Right ventricle myocardium superior (tissue), 1 donor: ENCODE results near the gene CD300LF. TPM values are rescaled to one million over a fixed set of nuclear protein-coding genes. Genes with fewer than 3 reads are reported as not detected.

Experiments
- ATAC-seq: fragments of 200-7000 bp; cut with Tn5 transposase; one replicate; pipeline ENCODE4 v1.9.1; 2020; ENCODE audit warnings: mild to moderate bottlenecking; ENCODE audit not compliant: poor library complexity
- DNase-seq: peaks from one replicate; pipeline ENCODE4 v3.0.0-alpha.2; 2020
- intact Hi-C: fragments of 100-400 bp; cut with DNase I; formaldehyde crosslinking; loops from one replicate; pipeline ENCODE4 v1.11.2; 2022
- total RNA-seq: library from RNA; stranded (reverse); fragmentation: NEBNext Ultra II Directional; extraction: Animal tissue kit (Norgen Biotek cat#: 25700); gene quantifications from one replicate; pipeline ENCODE4 v1.2.1, GENCODE V29; 2021
- donor health status: DM: no; HTN: yes; CAD: no; lungs with severe emphysema.

Gene CD300LF
- total RNA-seq, 1 donor from 2014 or later, result not detected

DNA sequence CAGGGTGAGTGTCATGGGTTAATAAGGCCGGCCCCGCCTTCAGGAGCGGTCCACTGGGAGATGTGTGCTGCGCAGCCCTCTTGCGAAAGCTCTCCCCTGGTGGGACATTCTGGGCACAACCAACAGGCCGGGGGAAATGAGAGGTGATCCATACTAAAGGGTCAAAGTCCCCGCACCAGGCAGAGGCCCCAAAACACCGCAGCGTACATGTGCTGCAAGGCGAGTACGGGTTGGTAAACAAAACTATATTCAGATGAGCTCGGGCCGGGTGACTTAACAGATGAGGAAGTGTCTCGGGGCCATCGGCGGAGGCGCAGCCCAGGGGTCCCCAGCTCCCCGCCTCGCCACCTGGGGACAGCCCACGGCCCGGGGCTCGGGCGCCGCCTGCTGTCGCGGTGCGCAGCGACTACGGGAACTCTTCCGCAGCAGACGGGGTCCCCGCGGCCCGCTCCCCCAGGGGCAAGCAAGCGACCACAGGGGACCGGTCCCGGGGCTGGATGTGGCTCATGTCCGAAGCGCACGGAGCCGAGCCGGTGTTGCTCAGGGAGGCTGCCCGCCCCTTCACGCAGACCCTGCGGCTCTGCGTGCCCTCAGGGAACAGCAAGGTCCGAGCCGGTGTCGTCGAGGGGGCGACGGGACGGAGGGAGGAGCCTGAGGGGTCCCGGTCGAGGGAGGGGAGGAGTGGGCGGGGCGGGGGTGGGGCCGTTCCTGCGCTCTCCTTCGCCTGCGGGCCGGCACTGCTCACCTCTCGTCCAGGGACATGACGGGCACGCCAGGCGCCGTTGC lies 24.0 kb upstream of the CD300LF start, which contains the start of gene RAB37:
TSS of gene RAB37 (plus strand) at position 744 of the 786 bp plus-strand sequence. CDS start at position 761, 17 bp downstream.
- intact Hi-C loops, result loop anchor here (10.0 kb wide), 1 partner anchor 82 kb away; no protein-coding TSS in a partner anchor
- peak; percentile 78 for DNase-seq
- ATAC-seq, result peak; percentile 81

DNA sequence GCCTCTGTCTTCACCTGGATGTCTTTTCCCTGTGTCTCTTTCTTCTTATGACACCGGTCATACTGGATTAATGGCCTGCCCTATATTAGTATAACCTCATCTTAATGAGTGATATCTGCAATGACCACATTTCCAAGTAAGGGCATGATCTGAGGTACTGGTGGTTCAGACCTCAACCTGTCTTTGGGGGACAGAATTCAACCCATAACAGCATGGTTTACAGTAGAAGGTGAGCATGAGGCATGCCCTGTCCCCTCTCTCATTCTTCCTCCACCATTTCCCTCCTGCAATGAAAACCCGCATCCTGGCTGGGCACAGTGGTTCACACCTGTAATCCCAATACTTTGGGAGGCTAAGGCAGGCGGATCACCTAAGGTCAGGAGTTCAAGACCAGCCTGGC lies 21.5 kb upstream of the CD300LF start:
- intact Hi-C loops, result loop anchor here (10.0 kb wide), 1 partner anchor 79 kb away; no protein-coding TSS in a partner anchor
- ATAC-seq, result no peak
- DNase-seq, result no peak

DNA sequence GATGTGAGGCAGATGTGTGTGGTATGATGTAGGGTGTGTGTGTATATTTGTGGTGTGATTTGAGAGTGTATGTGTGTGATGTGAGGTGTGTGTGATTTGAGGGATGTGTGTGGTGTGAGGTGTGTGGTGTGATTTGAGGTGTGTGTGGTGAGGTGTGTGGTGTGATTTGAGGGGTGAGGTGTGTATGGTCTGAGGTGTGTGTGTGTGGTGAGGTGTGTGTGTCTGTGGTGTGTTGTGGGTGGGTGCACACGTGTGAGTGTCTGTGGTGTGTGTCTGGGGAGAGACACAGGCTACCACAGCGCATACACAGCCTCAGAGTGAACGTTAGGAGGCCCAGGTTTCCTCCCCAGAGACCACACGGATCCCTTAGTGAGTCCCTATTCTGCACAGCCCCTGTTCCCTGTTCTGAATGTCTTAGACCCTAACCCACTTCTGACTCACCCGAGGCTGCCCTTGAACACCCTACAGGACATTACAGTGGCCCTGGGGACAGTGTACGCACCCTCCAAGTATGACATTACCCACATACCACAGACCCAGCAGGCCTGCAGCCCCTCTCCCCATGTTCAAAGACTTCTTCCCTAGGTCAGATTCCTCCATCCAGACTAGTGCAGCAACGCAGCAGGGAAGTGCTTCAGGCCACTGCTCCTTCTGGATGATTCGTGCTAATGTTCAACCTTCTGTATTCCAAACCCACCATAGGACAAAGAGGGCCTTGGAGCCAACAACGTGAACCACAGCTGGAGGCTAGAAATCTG lies 20.8 kb upstream of the CD300LF start:
- intact Hi-C loops, result loop anchor here (10.0 kb wide), 1 partner anchor 79 kb away; no protein-coding TSS in a partner anchor
- DNase-seq (no peak), ATAC-seq (no peak)

- ATAC-seq (no peak), DNase-seq (no peak)
- intact Hi-C loops, result loop anchor here (10.0 kb wide), 1 partner anchor 77 kb away; no protein-coding TSS in a partner anchor
Observed at GRCh38 chr17:74732042-74732867, 19.5 kb upstream of the CD300LF start.

GRCh38 chr17:74731347-74731605 lies 18.6 kb upstream of the CD300LF start:
- intact Hi-C loops, result loop anchor here (10.0 kb wide), 1 partner anchor 76 kb away; no protein-coding TSS in a partner anchor
- ATAC-seq, result no peak

GRCh38 chr17:74730491-74731346 lies 18.0 kb upstream of the CD300LF start:
- intact Hi-C loops, result loop anchor here (10.0 kb wide), 1 partner anchor 76 kb away; no protein-coding TSS in a partner anchor
- peak; percentile 25 for ATAC-seq
- no peak for DNase-seq

More at GRCh38 chr17:74731347-74731605, 18.6 kb upstream of the CD300LF start:
- no peak for DNase-seq

- intact Hi-C loops, result loop anchor here (10.0 kb wide), 1 partner anchor 75 kb away; no protein-coding TSS in a partner anchor
- ATAC-seq (no peak), DNase-seq (no peak)
Observed at GRCh38 chr17:74729866-74730265, 17.1 kb upstream of the CD300LF start.

DNA sequence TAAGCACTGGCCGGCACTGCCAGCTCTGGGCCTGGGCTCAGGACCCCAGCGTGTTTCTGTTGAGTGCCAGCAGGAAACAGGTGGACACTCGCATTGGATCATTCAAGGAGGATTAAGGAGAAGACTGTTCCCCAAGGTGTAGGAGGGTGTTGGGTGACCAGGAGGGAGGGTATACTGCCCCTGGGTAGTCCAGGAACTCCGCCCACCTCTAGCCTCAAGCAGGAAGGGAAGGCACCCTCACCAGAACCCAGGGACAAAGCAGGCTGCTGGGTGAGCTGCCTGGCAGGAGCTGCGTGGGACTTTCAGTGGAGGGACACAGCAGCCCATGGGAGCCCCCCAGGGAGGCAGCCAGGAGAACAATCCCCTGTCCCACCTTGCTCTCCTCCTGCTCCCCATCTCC lies 16.6 kb upstream of the CD300LF start:
- DNase-seq (no peak), ATAC-seq (no peak)
- intact Hi-C loops, result no loop called here

DNA sequence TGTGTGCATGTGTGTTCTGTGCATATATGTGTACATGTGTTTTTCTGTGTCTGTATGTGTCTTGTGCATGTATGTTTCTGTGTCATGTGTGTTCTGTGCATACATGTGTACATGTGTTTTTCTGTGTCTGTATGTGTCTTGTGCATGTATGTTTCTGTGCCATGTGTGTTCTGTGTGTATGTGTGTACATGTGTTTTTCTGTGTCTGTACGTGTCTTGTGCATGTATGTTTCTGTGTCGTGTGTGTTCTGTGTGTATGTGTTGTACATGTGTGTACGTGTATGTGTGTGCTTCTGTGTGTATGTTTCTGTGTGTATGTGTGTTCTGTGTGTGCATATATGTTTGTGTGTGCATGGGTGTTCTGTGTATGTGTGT lies 16.0 kb upstream of the CD300LF start:
- intact Hi-C loops, result no loop called here
- no peak for ATAC-seq

DNA sequence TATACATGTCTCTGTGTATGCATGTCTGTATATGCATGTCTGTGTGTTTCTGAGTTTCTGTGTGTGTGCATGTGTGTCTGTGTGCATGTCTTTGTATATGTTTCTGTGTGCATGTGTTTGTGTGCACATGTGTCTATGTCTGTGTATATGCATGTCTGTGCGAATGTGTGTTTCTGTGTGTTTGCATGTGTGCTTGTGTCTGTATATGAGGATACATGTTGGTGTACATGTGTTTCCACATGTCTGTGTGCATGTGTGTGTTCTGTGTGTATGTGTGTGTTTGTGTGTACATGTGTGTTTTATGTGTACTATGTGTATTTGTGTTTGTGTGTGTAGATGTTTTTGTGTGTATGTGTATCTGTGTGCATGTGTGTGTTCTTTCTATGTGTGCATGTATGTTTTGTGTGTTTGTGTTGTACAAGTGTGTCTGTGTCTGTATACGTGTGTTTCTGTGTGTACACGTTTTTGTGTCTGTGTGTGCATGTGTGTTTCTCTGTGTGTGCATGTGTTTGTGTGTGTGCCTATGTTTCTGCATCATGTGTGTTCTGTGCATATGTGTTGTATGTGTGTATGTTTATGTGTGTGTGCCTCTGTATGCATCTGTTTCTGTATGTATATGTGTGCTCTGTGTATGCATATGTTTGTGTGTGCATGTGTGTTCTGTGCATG lies 15.4 kb upstream of the CD300LF start:
- ATAC-seq (no peak), DNase-seq (no peak)
- intact Hi-C loops, result no loop called here

More for the DNA sequence above, 16.0 kb upstream of the CD300LF start:
- no peak for DNase-seq

DNA sequence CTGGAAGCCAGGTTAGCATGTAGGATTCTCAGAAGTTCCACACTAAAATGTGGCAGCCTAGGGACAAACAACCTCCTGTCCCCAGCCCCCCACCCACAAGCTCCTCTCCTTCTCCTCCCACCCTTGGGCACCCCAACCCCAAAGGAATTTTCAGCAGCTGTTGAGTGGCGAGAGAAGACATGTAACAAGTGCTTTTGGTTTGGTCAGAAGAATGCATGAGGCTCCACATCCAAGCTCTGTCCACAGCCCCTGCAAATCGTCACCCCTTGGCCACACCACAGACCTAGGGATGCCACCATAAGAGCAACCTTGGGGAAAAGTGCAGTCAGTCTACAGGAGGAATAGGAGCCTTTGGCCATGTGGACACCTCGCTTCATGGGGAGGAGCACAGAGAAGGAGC lies 12.4 kb upstream of the CD300LF start:
- ATAC-seq (no peak), DNase-seq (no peak)
- intact Hi-C loops, result no loop called here

DNA sequence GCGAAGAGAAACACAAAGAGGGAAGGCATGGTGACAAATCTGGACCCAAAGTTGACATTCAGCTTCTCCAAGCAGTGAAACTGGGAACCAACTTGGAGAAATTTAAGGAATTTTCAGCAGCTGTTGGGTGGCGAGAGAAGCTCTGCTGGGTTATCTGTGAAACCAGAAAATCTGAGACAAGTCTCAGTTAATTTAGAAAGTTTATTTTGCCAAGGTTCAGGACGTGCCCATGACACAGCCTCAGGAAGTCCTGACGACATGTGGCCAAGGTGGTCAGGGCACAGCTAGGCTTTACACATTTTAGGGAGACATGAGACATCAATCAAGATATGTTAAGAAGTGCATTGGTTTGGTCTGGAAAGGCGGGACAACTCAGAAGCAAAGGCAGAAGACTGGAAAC lies 11.2 kb upstream of the CD300LF start:
- ATAC-seq (no peak), DNase-seq (no peak)
- intact Hi-C loops, result no loop called here

GRCh38 chr17:74722782-74723181 lies 10.1 kb upstream of the CD300LF start:
- DNase-seq (no peak), ATAC-seq (no peak)
- intact Hi-C loops, result no loop called here

- DNase-seq (no peak), ATAC-seq (no peak)
- intact Hi-C loops, result no loop called here
Observed at GRCh38 chr17:74720506-74720905, 7.8 kb upstream of the CD300LF start.

GRCh38 chr17:74715144-74715543 lies 2.4 kb upstream of the CD300LF start:
- ATAC-seq (no peak), DNase-seq (no peak)
- intact Hi-C loops, result no loop called here

DNA sequence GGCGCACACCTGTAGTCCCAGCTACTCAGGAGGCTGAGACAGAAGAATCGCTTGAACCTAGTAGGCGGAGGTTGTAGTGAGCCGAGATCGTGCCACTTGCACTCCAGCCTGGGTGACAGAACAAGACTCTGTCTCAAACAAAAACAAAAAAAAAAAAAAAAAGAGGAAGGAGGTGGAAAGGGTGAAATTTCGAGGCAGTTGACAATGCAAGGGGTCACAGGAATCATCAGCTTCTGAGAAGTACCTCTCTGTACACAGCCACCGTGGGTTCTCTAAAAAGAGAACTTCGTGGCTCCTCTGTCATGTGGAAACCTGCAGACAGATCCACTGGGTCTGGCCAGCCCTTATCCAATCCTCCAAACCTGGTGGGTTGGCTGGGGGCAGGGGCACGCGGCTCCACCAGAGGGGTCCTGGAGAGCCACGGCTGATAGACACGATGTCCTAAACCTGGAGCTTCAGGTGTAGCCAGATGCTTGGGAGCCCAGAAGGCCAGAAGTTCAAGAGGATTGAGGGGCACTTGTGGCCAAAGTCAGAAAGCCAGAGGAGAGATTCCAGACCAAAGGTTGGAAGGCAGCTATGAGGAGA lies 540 bp upstream of the CD300LF start:
- no peak for ATAC-seq
- no peak for DNase-seq
- intact Hi-C loops, result no loop called here

DNA sequence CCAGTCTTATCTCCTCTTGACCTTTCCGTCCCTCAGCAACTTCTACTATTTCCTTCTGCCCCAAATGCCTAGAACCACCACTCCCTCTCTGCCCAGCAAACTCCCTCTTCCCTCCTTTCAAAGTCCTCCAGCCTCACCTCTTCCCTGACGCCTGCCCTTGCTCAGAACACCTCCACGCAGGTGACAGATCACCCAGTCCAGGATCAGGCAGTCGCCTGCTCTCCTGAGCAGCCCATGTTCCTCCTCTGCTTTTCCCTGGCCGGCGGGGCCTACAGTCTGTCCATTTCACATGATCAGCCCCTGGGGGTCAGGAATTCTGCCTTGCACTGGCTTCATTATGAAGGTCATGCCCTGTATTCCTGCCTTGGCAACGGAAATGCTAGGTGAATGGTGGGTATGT lies 422 bp downstream of the CD300LF start:
- ATAC-seq (no peak), DNase-seq (no peak)
- intact Hi-C loops, result no loop called here
